Heart right ventricle (tissue), 16 donors: ENCODE data around the gene HNRNPK. TPM values are rescaled to one million over a fixed set of nuclear protein-coding genes. Genes with fewer than 3 reads are reported as not detected.
A peak's percentile ranks its signal among the peaks of the same experiment; 100 is the strongest.

Experiments
- ATAC-seq, 8 donors: fragments of 200-7000 bp; cut with Tn5 transposase; one replicate each; pipeline ENCODE4 v1.9.1; 2020; ENCODE audit warnings: mild to moderate bottlenecking in 8 of 8, moderate library complexity in 8 of 8, moderate number of reproducible peaks in 1 of 8
- DNase-seq, 2 donors: peaks; one replicate each; pipeline ENCODE4 v3.0.0-alpha.2; 2020
- H3K27ac ChIP-seq, 10 donors: fragments of 200-600 bp; sonication (generic) in 2 of 10; one replicate each; pipeline versions ENCODE4 v1.5.0 to v1.8.0; 2020 to 2022; ENCODE audit warnings: mild to moderate bottlenecking in 3 of 10
- H3K27me3 ChIP-seq, 7 donors: fragments of 200-600 bp; one replicate each; pipeline ENCODE4 v1.8.0; 2021 to 2022; ENCODE audit warnings: mild to moderate bottlenecking in 2 of 7
- H3K36me3 ChIP-seq, 9 donors: fragments of 200-600 bp; sonication (generic) in 1 of 9; one replicate each; pipeline versions ENCODE4 v1.5.0 to v1.8.0; 2020 to 2022; ENCODE audit warnings: mild to moderate bottlenecking in 2 of 9
- H3K4me1 ChIP-seq, 9 donors: fragments of 200-600 bp; sonication (generic) in 1 of 9; one replicate each; pipeline versions ENCODE4 v1.5.0 to v1.8.0; 2020 to 2022; ENCODE audit warnings: mild to moderate bottlenecking in 4 of 9
- H3K4me3 ChIP-seq, 10 donors: fragments of 200-600 bp; sonication (generic) in 2 of 10; one replicate each; pipeline versions ENCODE4 v1.5.0 to v1.8.0; 2020 to 2022; ENCODE audit warnings: mild to moderate bottlenecking in 7 of 10, moderate library complexity in 2 of 10
- H3K9me3 ChIP-seq, 11 donors: fragments of 200-600 bp in 10 of 11; sonication (generic) in 2 of 11; one replicate each; pipeline versions ENCODE4 v1.5.0 to v1.8.0; 2013 to 2022; ENCODE audit warnings: mild to moderate bottlenecking in 2 of 11, control low read depth in 1 of 11, moderate library complexity in 1 of 11
- CTCF ChIP-seq, 9 donors: fragments of 200-600 bp; sonication (generic) in 2 of 9; IDR thresholded peaks; one replicate each; pipeline versions ENCODE4 v1.5.0 to v1.8.0; 2021 to 2022; ENCODE audit warnings: antibody characterized with exemption in 9 of 9, mild to moderate bottlenecking in 5 of 9, moderate library complexity in 1 of 9
- WGBS, 2 donors: extraction: QIAGEN DNeasy Blood & Tissue Kit; methylation state at CpG; one replicate each; pipeline ENCODE4 v1.1.7; 2013; ENCODE audit warnings: inconsistent platforms in 1 of 2; 5-methylcytosine and 5-hydroxymethylcytosine counted together
- intact Hi-C, 10 donors: fragments of 100-400 bp; cut with DNase I; formaldehyde crosslinking; loops; one replicate each; pipeline versions ENCODE4 v1.11.1 to v1.14.2; 2022
- polyA plus RNA-seq, 2 donors: library from polyadenylated mRNA; stranded (reverse); fragments of 200-250 nt; gene quantifications; one replicate each; pipeline ENCODE4 v1.2.3, GENCODE V29; 2013
- total RNA-seq, 10 donors: library from RNA; stranded (reverse); fragmentation: NEBNext Ultra II Directional in 3 of 10; extraction: Animal tissue kit (Norgen Biotek cat#: 25700) in 3 of 10; gene quantifications; one replicate each; pipeline versions ENCODE4 v1.2.1 to v1.2.4, GENCODE V29; 2021 to 2023
- donor health status: Arrhythmogenic right ventricular cardiomyopathy.
- donor health status: ischemic (EF 13 %, LVEDD 7.1; RV severe dilation, severe dysfunction).
- donor health status: healthy with polysubstance abuse.
- donor health status: DM: no; HTN: yes; CAD: no.
- donor health status: DM: no; HTN: no; CAD: no.
- donor health status: ischemic (EF 25% LVEDD 6.9; RV normal size, moderate dysfunction).
- donor health status: ischemic (EF 25% LVEDD 5.7; RV mildly dilated, moderate dysfunction).
- donor health status: healthy.
- donor health status: DM: yes; HTN: yes; CAD: no.
- donor health status: Ischemic cardiomyopathy.
- donor health status: ischemic (EF 35%, LVEDD 5.7; RV mildly dilated, moderate dysfunction).
- donor health status: nonischemic (EF 11% LVEDD 7.7; RV severe dilation, severe dysfunction).
- donor health status: DM: yes; HTN: yes; CAD: no.
- donor health status: PGD.
- donor health status: ischemic (EF 29% LVEDD 5.4; RV normal size, mild dysfunction).
- donor health status: nonischemic (EF 23%, LVEDD 6.1; RV moderate dilation, normal function).

HNRNPK gene
- total and polyA plus RNA-seq, 12 donors: 129 to 351 (median 326) TPM

GRCh38 chr9:83999141-83999918 lies 19.3 kb upstream of the HNRNPK start:
- no peaks in the 10 kb centered on the region for H3K9me3 ChIP-seq
- H3K36me3 ChIP-seq: peaks cover 0 to 27% (median 0%) of the 10 kb centered on the region in 9 donors
- TF ChIP-seq CTCF (IDR thresholded peaks at IDR 0.05): no peak
- no peak for DNase-seq
- intact Hi-C loops: loop anchor here in 1 of 10 donors (10.0 kb wide), 1 partner anchor 75 kb away; no protein-coding TSS in a partner anchor
- H3K4me3 ChIP-seq: no peak overlapping the region
- no peaks in the 10 kb centered on the region for H3K27me3 ChIP-seq
- WGBS, 2 donors: 68 to 69% methylated on average over 2 of the region's 2 CpGs
- no peak for ATAC-seq
- H3K27ac ChIP-seq: no peak overlapping the region
- H3K4me1 ChIP-seq: peaks cover 0 to 12% (median 0%) of the 10 kb centered on the region in 9 donors

- DNase-seq: no peak
- Histone ChIP-seq H3K27ac (no peak overlapping the region), H3K36me3 (peaks cover 0 to 17% (median 3%) of the 10 kb centered on the region in 9 donors), H3K4me3 (no peak overlapping the region), H3K4me1 (no peaks in the 10 kb centered on the region), H3K9me3 (no peaks in the 10 kb centered on the region), H3K27me3 (no peaks in the 10 kb centered on the region)
- ATAC-seq: no peak
- TF ChIP-seq CTCF (IDR thresholded peaks at IDR 0.05): no peak
- intact Hi-C loops: loop anchor here in 1 of 10 donors (10.0 kb wide), 1 partner anchor 79 kb away; no protein-coding TSS in a partner anchor
- 68 to 78% methylated on average over 4 of the region's 4 CpGs for WGBS, 2 donors
These were observed 16.1 kb upstream of the HNRNPK start for GRCh38 chr9:83996126-83996525.

GRCh38 chr9:83992901-83993300 lies 12.9 kb upstream of the HNRNPK start:
- no peak for DNase-seq
- H3K36me3 ChIP-seq: peaks cover 0 to 21% (median 8%) of the 10 kb centered on the region in 9 donors
- H3K9me3 ChIP-seq: no peaks in the 10 kb centered on the region
- no peaks in the 10 kb centered on the region for H3K27me3 ChIP-seq
- H3K4me3 ChIP-seq: no peak overlapping the region
- no peaks in the 10 kb centered on the region for H3K4me1 ChIP-seq
- ATAC-seq: no peak
- intact Hi-C loops: loop anchor here in 1 of 10 donors (10.0 kb wide), 1 partner anchor 82 kb away; no protein-coding TSS in a partner anchor
- H3K27ac ChIP-seq: no peak overlapping the region
- TF ChIP-seq CTCF (IDR thresholded peaks at IDR 0.05): no peak

- Histone ChIP-seq H3K27ac (no peak overlapping the region), H3K36me3 (peaks cover 0 to 21% (median 8%) of the 10 kb centered on the region in 9 donors), H3K4me3 (no peak overlapping the region), H3K4me1 (peaks cover 0 to 5% (median 0%) of the 10 kb centered on the region in 9 donors), H3K27me3 (no peaks in the 10 kb centered on the region), H3K9me3 (no peaks in the 10 kb centered on the region)
- DNase-seq (no peak), ATAC-seq (no peak)
- TF ChIP-seq CTCF (IDR thresholded peaks at IDR 0.05): peak in 1 of 9 donors; percentile 6
- WGBS, 2 donors: 81 to 90% methylated on average over 1 of the region's 1 CpG
- intact Hi-C loops: loop anchor here in 1 of 10 donors (10.0 kb wide), 1 partner anchor 82 kb away; no protein-coding TSS in a partner anchor
These were observed 12.4 kb upstream of the HNRNPK start for GRCh38 chr9:83992407-83992806.
